Sigmoid colon (tissue), 4 donors: ENCODE data around the gene CFAP46.

ENCODE experiments used
- EP300 ChIP-seq, 4 donors: sonication (generic); formaldehyde crosslinking; IDR thresholded peaks; one replicate each; pipeline ENCODE4 v1.6.1; 2017; ENCODE audit warnings: antibody characterized with exemption in 4 of 4
- POLR2A ChIP-seq, 2 donors: fragments of 450-650 bp; IDR thresholded peaks; one replicate each; pipeline ENCODE4 v1.6.1; 2016; ENCODE audit warnings: antibody characterized with exemption in 2 of 2, mild to moderate bottlenecking in 2 of 2, moderate library complexity in 2 of 2
- TF ChIP-seq, protein P1 (sequence below), 4 experiments: fragments of 450-650 bp in 3 of 4; fragments of 200-600 bp in 1 of 4; IDR thresholded peaks; one replicate each; pipeline ENCODE4 v1.5.1; 2016 to 2019; ENCODE audit warnings: antibody characterized with exemption in 4 of 4, mild to moderate bottlenecking in 3 of 4, moderate library complexity in 2 of 4

DNA sequence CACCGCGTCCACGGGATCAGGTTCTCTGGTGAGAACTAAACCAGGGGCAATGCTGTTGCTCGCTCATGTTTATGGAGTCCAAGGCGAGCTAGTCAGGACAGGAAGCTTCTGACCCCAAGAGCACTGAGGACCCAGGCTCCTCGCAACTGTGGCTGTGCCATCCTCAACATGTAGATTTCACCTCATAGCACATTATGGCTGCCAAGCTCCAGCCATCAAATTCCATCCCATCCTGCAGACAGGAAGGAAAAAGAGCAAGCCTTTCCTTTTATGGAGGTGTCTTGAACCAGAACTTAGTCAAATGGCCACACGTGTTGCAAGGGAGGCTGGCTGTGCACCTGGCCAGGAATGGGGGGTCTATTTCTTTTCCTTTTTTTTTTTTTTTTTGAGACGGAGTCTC, 140.3 kb downstream of the CFAP46 start:
- TF ChIP-seq, protein P1, sequence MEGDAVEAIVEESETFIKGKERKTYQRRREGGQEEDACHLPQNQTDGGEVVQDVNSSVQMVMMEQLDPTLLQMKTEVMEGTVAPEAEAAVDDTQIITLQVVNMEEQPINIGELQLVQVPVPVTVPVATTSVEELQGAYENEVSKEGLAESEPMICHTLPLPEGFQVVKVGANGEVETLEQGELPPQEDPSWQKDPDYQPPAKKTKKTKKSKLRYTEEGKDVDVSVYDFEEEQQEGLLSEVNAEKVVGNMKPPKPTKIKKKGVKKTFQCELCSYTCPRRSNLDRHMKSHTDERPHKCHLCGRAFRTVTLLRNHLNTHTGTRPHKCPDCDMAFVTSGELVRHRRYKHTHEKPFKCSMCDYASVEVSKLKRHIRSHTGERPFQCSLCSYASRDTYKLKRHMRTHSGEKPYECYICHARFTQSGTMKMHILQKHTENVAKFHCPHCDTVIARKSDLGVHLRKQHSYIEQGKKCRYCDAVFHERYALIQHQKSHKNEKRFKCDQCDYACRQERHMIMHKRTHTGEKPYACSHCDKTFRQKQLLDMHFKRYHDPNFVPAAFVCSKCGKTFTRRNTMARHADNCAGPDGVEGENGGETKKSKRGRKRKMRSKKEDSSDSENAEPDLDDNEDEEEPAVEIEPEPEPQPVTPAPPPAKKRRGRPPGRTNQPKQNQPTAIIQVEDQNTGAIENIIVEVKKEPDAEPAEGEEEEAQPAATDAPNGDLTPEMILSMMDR (IDR thresholded peaks at IDR 0.05), result no peak
- TF ChIP-seq POLR2A (IDR thresholded peaks at IDR 0.05) (no peak), EP300 (IDR thresholded peaks at IDR 0.05) (no peak)
